Activated naive CD4-positive, alpha-beta T cell treated with Interleukin-2 at 50 U/mL for 16 hours (primary cell): ENCODE data around the gene RAB3GAP2.
A peak's percentile ranks its signal among the peaks of the same experiment; 100 is the strongest.
"Not testable (repeated sequence)": the region's sequence is repeated elsewhere in the genome, so short reads cannot be mapped to it uniquely, and the experiment has no call there.

ENCODE experiments used
- DNase-seq: peaks from one replicate; pipeline ENCODE4 v3.0.0-alpha.2; 2020

RAB3GAP2 gene

DNA sequence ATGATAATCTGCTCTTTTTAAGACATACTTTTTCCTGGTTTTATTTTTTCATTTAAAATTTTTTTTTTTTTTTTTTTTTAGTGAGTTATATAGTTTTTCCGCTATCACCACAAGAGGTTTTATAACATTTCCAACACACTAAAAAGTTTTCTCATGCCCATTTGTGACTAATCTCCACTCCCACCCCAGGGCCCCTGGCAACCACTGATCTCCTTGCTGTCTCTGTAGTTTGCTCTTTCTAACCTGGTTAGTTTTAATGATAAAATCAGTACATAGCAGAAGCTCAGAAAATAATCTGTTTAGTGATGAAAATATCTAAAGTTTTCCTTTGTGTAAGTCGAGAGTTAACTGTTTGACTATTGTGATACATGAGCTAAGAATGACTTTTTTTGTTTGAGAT lies 136.5 kb downstream of the RAB3GAP2 start:
- no peak for DNase-seq

DNA sequence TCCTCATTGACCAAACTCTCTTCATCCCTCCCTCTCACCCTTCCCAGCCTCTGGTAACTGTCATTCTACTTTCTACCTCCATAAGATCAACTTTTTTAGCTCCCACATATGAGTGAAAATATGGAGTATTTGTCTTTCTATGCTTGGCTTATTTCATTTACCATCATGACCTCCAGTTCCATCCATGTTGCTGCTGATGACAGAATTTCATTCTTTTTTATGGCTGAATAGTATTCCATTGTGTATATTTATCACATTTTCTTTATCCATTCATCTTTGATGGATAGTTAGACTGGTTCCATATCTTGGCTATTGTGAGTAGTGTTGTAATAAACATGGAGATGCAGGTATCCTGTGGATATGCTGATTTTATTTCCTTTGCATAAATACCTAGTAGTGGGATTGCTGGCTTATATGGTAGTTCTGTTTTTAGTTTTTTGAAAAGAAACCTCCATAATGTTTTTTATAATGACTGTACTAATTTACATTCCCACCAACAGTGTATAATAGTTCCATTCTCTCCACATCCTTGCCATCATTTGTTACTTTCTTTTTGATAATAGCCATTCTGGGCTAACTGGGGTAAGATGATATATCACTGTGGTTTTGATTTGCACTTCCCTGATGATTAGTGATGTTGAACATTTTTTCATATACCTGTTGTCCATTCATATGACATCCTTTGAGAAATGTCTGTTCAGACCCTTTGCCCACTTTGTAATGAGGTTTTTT lies 142.6 kb downstream of the RAB3GAP2 start:
- DNase-seq = no peak

DNA sequence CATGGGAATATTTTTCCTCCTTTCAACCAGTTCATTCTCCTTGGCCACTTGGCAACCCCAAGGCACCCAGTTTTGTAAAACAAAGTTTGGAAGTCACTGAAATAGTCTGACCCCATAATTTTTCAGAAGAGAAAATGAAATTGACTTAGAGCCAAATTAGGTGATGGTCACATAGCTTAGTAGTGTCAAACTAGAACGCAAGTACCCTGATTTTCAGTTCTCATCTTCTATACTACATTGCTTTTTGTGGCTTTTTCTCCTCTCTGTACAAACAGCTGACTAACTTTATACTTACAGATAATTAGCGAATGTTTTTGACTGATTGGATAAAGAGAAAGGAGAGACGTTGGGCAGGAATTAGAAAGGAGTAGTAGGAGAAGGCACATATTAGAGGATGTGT lies 145.2 kb downstream of the RAB3GAP2 start:
- DNase-seq = no peak

DNA sequence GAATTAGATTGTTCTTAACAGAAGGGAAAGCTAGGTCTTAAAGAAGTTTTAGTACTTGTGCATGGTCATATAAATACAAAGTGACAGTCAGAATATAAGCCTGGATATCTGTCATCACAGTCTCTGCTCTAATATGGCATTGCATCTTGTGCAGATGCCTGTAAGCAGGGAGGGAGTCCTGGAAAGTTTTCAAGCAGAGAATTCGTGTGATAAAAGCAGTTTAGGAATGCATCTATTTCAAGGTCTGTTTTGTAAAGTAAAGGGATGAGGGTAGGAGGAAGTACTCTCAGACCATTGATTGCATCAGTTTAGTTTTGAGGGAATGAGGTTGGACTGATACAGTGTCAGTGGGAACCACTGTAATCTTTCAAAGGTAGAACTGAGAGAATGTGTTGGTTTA lies 147.7 kb downstream of the RAB3GAP2 start:
- DNase-seq = no peak

DNA sequence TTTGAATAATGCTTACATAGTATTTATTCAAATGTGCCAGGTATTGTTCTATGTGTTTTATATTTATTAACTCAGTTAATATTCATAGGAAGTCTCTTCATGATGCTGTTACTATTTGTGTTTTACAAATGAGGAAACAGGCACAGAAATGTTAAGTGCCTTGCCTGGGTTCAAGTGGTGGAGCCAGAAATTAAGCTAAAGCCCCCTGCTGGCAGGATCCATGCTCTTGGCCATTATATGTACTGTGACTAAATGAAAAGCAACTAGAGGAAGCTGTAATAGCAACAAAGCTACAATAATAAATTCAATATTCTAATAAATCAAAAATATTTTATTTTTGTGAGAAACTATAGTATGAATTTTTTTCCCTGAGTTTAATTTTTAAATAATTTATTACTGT lies 148.4 kb downstream of the RAB3GAP2 start:
- peak; percentile 7 for DNase-seq

DNA sequence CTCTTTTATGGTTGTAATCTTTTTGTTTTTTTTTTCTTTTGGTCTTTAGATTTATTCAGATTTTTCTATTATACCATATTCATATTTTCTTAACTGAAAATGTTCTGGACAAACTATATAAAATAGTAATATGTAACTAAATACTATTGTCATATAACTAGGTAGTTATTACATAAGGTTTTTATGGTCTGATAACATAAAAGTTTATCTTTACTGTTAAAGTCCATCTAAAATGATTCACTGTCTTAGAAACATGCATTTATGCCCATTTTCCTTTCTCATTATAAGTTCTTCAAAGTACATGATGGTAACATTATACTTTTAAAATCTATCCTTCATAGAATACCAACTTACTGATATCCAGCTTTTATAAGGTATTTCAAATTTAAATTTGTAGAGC lies 149.2 kb downstream of the RAB3GAP2 start:
- no peak for DNase-seq

DNA sequence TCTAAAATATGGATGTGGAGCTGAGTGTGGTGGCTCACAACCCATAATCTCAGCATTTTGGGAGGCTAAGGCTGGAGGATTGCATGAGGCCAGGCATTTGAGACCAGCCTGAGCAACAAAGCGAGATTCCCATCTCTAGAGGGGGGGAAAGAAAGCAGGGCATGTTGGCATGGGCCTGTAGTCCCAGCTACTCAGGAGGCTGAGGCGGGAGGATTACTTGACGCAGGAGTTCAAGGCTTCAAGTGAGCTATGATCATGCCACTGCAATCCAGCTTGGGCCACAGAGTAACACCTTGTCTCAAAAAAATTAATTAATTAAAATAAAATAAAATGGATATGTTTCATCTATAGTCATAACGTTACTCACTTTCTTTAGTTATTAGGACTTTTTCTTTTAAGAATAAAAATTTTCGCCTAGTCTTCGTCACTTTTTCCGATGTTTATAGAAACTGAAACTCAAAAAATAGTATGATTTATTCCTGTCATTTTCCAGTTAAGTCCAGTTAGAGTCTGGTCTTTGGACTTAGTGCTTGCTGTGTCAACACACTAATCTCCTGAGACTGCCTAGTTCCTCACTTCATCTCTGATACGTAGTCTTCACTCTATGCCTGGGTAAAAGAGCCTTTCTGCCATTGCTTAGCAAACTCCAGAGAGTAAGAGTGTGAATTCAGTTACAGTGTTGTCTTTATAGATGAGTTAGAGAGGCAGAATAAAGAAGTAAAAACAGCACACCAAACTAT lies 150.3 kb downstream of the RAB3GAP2 start:
- no peak for DNase-seq

DNA sequence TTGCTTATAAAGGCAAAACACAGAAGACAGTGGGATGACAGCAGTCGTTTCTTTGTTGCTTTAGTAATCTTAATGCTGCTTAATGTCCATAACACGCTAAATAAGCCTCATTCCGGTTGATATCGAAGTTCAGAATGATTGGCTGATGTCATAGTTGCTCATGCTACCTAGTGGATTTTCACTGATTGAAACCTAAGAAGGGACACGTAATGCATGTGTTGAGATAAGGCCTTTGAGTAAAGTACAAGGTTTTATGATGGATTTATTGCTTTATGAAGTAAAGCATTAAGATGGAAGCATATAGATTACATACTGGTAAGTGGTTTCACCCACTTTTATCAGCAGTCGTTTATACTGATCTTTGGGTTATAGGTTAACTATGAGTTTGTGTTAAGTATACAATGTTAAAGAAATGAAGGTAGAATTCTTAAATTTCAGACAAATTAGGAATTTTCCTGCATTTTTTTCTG lies 153.2 kb downstream of the RAB3GAP2 start:
- DNase-seq = no peak

DNA sequence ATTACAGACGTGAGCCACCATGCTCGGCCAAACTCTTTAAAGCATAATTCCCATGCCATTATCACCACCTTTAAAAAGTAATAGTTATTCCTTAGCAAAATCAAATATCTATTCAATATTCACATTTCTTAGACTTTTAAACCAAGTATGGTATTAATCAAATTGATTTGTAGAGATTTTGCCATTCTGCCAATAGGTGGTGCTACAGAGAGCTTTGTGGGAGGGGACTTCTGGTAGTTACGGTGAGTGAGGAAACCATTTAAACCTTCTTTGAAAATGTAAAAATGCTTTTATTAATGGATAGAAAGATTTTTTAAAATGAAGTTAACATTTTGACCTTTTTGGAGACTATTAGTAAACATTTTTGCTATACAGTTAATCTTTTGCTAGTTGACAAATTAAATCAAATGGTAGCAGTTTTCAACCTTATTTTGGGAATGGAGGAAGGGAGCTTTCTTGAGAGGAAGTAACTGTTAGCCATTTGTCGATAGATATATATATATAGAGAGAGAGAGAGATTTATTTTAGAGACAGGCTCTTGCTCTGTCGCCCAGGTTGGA lies 159.0 kb downstream of the RAB3GAP2 start:
- DNase-seq = peak; percentile 15

DNA sequence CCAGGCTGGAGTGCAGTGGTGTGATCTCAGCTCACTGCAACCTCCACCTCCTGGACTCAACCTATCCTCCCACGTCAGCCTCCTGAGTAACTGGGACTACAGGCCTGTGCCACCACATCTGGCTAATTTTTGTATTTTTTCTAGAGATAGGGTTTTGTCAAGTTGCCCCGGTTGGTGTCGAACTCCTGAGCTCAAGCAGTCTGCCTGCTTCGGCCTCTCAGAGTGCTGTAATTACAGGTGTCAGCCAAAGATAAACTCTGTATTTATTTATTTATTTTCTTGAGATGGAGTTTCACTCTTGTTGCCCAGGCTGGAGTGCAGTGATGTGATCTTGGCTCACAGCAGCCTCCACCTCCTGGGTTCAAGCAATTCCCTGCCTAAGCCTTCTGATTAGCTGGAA lies 159.7 kb downstream of the RAB3GAP2 start:
- DNase-seq = not testable (repeated sequence)

DNA sequence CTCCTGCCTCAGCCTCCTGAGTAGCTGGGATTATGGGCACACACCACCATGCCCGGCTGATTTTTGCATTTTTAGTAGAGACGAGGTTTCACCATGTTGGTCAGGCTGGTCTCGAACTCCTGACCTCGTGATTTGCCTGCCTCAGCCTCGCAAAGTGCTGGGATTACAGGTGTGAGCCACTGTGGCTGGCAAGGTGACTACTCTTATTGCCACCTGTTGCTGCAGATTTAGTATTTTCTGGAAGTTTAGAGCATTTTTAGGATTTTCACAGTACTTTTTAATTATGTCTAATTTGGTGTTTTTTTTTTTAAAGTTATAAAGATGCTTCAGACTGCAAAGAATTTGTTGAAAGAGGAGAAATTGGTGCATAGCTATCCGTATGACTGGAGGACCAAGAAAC lies 161.8 kb downstream of the RAB3GAP2 start:
- DNase-seq = not testable (repeated sequence)

DNA sequence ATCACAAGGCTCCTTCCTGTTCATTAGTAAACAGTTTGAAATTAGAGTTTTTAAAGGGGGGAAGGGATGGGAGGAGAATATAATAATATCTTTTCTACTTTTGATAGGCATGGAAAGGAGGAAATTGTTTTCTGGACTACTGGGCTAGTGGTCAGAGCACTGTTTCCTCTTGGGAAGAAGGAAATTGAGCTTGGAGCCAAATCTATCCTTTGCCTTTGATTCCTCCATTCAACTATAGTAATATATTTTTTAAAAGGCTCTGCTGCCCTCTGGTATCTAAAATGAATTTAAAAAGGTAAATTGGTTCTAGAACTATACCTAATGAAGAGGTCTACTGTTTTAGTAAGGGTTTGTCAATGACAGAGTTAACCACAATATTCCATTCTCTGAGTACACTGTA lies 172.4 kb downstream of the RAB3GAP2 start:
- DNase-seq = no peak
